ENCODE data around the gene CENPQ.

CENPQ gene

DNA sequence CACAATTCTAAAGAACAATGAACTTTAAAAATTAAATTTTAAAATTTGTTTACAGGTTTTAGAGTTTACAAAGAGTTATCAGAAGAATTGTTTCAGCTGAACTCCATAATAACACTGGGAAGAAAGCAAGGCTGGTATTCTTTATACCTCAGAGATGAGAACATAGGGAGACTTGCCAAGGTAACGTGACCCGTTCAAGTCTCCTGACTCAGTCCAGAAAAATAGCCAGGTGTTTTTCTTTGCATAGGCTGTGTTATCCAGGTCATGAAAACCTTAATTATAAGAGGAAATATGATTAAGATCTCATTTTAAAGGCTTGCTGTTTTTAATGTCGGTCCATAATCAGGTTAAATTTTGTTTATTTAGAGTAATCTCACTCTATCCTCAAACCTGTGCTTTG lies 78.8 kb downstream of the CENPQ start:
- no peak for DNase-seq (ENCODE audit: low read depth)

Data from fibroblast of gingiva (primary cell).